ENCODE measurements around the gene FCRLB. TPM values are rescaled to one million over a fixed set of nuclear protein-coding genes. Genes with fewer than 3 reads are reported as not detected.

FCRLB gene
- total and polyA plus RNA-seq, 2 of the 13 experiments (the other 11 are each of a cell fraction or from before 2014, with no cell fraction given) = 0.08 to 0.11 TPM

DNA sequence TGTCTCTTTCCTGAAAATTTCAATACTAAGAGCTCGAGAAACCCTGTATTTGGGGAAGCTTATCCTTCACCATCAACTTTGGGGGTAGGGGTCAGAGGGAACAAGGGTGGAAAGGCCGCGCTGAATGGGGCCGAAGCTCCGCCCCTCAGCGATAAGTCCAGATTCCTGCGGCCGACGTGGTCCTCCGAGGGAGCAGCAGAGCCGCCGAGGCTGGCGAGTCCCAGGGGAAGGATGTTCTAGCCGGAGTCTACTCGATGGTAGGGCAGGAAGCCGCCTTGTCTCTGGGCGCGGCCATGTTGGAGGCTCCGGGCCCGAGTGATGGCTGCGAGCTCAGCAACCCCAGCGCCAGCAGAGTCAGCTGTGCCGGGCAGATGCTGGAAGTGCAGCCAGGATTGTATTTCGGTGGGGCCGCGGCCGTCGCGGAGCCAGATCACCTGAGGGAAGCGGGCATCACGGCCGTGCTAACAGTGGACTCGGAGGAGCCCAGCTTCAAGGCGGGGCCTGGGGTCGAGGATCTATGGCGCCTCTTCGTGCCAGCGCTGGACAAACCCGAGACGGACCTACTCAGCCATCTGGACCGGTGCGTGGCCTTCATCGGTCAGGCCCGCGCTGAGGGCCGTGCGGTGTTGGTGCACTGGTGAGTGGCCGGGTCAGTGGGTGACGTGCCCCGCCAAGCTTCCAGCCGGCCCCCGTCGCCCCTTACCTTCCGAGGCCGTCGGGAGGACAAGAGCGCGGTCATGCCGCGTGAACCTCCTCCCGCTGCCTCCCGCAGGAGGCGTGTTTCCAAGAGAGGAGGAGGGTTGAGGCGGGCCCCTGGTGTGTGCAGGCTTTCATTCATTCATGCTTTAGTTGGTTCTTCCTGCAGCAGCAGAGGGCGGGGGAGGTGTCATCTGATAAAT lies 28.4 kb downstream of the FCRLB start, which contains the start of gene DUSP12 (continued):
- TF ChIP-seq NR3C1 (CRISPR knock-in tag; IDR thresholded peaks at IDR 0.05) = no peak
- TF ChIP-seq TBX3 (IDR thresholded peaks at IDR 0.05; ENCODE audit: borderline replicate concordance) = 0 out of 2 replicates have a peak, but pooled peaks have one; percentile 8
- TF ChIP-seq HNRNPLL (IDR thresholded peaks at IDR 0.05; ENCODE audit: low read depth, low read length, poor library complexity, severe bottlenecking) = peak; percentile 54
- TF ChIP-seq, protein P1, sequence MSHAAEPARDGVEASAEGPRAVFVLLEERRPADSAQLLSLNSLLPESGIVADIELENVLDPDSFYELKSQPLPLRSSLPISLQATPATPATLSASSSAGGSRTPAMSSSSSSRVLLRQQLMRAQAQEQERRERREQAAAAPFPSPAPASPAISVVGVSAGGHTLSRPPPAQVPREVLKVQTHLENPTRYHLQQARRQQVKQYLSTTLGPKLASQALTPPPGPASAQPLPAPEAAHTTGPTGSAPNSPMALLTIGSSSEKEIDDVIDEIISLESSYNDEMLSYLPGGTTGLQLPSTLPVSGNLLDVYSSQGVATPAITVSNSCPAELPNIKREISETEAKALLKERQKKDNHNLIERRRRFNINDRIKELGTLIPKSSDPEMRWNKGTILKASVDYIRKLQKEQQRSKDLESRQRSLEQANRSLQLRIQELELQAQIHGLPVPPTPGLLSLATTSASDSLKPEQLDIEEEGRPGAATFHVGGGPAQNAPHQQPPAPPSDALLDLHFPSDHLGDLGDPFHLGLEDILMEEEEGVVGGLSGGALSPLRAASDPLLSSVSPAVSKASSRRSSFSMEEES (CRISPR knock-in tag; IDR thresholded peaks at IDR 0.05) = no peak; the same call in 1 of the 2 replicates
- TF ChIP-seq MEIS1 (CRISPR knock-in tag; IDR thresholded peaks at IDR 0.05; ENCODE audit: borderline replicate concordance) = 0 out of 2 replicates have a peak, but pooled peaks have one; percentile 57
- TF ChIP-seq, protein P2, sequence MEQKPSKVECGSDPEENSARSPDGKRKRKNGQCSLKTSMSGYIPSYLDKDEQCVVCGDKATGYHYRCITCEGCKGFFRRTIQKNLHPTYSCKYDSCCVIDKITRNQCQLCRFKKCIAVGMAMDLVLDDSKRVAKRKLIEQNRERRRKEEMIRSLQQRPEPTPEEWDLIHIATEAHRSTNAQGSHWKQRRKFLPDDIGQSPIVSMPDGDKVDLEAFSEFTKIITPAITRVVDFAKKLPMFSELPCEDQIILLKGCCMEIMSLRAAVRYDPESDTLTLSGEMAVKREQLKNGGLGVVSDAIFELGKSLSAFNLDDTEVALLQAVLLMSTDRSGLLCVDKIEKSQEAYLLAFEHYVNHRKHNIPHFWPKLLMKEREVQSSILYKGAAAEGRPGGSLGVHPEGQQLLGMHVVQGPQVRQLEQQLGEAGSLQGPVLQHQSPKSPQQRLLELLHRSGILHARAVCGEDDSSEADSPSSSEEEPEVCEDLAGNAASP (CRISPR knock-in tag; IDR thresholded peaks at IDR 0.05; ENCODE audit: borderline replicate concordance) = peak; percentile 50
- TF ChIP-seq SMAD3 (CRISPR knock-in tag; IDR thresholded peaks at IDR 0.05) = no peak
- TF ChIP-seq WIZ (CRISPR knock-in tag; IDR thresholded peaks at IDR 0.05) = peak; percentile 92; the same call in 1 of the 2 replicates
- peak; percentile 85; the same call in 1 of the 2 replicates for TF ChIP-seq ZNF563 (CRISPR knock-in tag; IDR thresholded peaks at IDR 0.05)
- no peak for TF ChIP-seq ZC3H4 (CRISPR knock-in tag; IDR thresholded peaks at IDR 0.05; ENCODE audit: borderline replicate concordance)
- TF ChIP-seq, protein P3, sequence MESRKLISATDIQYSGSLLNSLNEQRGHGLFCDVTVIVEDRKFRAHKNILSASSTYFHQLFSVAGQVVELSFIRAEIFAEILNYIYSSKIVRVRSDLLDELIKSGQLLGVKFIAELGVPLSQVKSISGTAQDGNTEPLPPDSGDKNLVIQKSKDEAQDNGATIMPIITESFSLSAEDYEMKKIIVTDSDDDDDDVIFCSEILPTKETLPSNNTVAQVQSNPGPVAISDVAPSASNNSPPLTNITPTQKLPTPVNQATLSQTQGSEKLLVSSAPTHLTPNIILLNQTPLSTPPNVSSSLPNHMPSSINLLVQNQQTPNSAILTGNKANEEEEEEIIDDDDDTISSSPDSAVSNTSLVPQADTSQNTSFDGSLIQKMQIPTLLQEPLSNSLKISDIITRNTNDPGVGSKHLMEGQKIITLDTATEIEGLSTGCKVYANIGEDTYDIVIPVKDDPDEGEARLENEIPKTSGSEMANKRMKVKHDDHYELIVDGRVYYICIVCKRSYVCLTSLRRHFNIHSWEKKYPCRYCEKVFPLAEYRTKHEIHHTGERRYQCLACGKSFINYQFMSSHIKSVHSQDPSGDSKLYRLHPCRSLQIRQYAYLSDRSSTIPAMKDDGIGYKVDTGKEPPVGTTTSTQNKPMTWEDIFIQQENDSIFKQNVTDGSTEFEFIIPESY (CRISPR knock-in tag; IDR thresholded peaks at IDR 0.05) = peak; percentile 96
- peak; percentile 73; the same call in 1 of the 2 replicates for TF ChIP-seq ZBTB38 (CRISPR knock-in tag; IDR thresholded peaks at IDR 0.05)
- 0 out of 2 replicates have a peak, but pooled peaks have one; percentile 64 for TF ChIP-seq KLF9 (CRISPR knock-in tag; IDR thresholded peaks at IDR 0.05; ENCODE audit: low read depth)
- TF ChIP-seq, protein P4, sequence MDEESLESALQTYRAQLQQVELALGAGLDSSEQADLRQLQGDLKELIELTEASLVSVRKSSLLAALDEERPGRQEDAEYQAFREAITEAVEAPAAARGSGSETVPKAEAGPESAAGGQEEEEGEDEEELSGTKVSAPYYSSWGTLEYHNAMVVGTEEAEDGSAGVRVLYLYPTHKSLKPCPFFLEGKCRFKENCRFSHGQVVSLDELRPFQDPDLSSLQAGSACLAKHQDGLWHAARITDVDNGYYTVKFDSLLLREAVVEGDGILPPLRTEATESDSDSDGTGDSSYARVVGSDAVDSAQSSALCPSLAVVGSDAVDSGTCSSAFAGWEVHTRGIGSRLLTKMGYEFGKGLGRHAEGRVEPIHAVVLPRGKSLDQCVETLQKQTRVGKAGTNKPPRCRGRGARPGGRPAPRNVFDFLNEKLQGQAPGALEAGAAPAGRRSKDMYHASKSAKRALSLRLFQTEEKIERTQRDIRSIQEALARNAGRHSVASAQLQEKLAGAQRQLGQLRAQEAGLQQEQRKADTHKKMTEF (CRISPR knock-in tag; IDR thresholded peaks at IDR 0.05) = peak; percentile 85
- TF ChIP-seq ZNF788 (CRISPR knock-in tag; IDR thresholded peaks at IDR 0.05; ENCODE audit: borderline replicate concordance) = peak; percentile 87; the same call in 1 of the 2 replicates
- TF ChIP-seq HIVEP1 (CRISPR knock-in tag; IDR thresholded peaks at IDR 0.05) = peak; percentile 57
- TF ChIP-seq ATAD3A (CRISPR knock-in tag; IDR thresholded peaks at IDR 0.05) = no peak
- peak; percentile 78 for TF ChIP-seq ZNF776 (CRISPR knock-in tag; IDR thresholded peaks at IDR 0.05)
- TF ChIP-seq RFX3 (CRISPR knock-in tag; IDR thresholded peaks at IDR 0.05) = no peak
- no peak for TF ChIP-seq SMARCE1 (IDR thresholded peaks at IDR 0.05; ENCODE audit: borderline replicate concordance)
- 0 out of 2 replicates have a peak, but pooled peaks have one; percentile 9 for TF ChIP-seq ZBTB7A (CRISPR knock-in tag; IDR thresholded peaks at IDR 0.05)
- no peak for TF ChIP-seq FOXK2 (IDR thresholded peaks at IDR 0.05)
- TF ChIP-seq ZNF547 (CRISPR knock-in tag; IDR thresholded peaks at IDR 0.05) = no peak; the same call in 1 of the 2 replicates
- TF ChIP-seq ZNF605 (CRISPR knock-in tag; IDR thresholded peaks at IDR 0.05) = peak; percentile 62

All from HepG2 (cell line).